Neutrophil (primary cell): Measurements from ENCODE around the gene BPIFB3.
"Not testable (repeated sequence)": the region's sequence is repeated elsewhere in the genome, so short reads cannot be mapped to it uniquely, and the experiment has no call there.

Experiments
- H3K27ac ChIP-seq: fragments of 200-600 bp; sonication (generic); 2 replicates; pipeline ENCODE4 v1.5.1; 2016; ENCODE audit warnings: mild to moderate bottlenecking, moderate library complexity
- H3K27me3 ChIP-seq: fragments of 200-600 bp; sonication (generic); 2 replicates; pipeline ENCODE4 v1.6.0; 2016; ENCODE audit warnings: mild to moderate bottlenecking
- H3K36me3 ChIP-seq: fragments of 200-600 bp; sonication (generic); 2 replicates; pipeline ENCODE4 v1.5.1; 2017
- H3K4me1 ChIP-seq, 2 experiments: fragments of 200-600 bp in 1 of 2; sonication (generic) in 1 of 2; 1 replicate in 1 of 2; 2 replicates in 1 of 2; pipeline versions ENCODE4 v1.5.1 to v1.6.1; 2013 to 2016; ENCODE audit warnings: low read depth in 1 of 2, low read length in 1 of 2, mild to moderate bottlenecking in 1 of 2, moderate library complexity in 1 of 2; ENCODE audit not compliant: control insufficient read depth in 1 of 2, insufficient read depth in 1 of 2
- H3K4me3 ChIP-seq, 2 experiments: fragments of 200-600 bp in 1 of 2; sonication (generic) in 1 of 2; 1 replicate in 1 of 2; 2 replicates in 1 of 2; pipeline ENCODE4 v1.5.1; 2013 to 2016; ENCODE audit warnings: low read depth in 1 of 2, low read length in 1 of 2, mild to moderate bottlenecking in 1 of 2, moderate library complexity in 1 of 2
- H3K9me3 ChIP-seq: fragments of 200-600 bp; sonication (generic); 2 replicates; pipeline ENCODE4 v1.5.1; 2016
- CTCF ChIP-seq: fragments of 200-600 bp; sonication (generic); IDR thresholded peaks from 2 replicates; pipeline ENCODE4 v1.5.1; 2016; ENCODE audit warnings: antibody characterized with exemption

Gene BPIFB3

GRCh38 chr20:33093582-33093981 lies 39.9 kb downstream of the BPIFB3 start:
- no peaks in the 10 kb centered on the region for H3K27me3 ChIP-seq
- no peak for TF ChIP-seq CTCF
- H3K4me1 ChIP-seq: no peaks in the 10 kb centered on the region
- H3K9me3 ChIP-seq: no peaks in the 10 kb centered on the region
- H3K27ac ChIP-seq: no peak overlapping the region
- no peak overlapping the region for H3K4me3 ChIP-seq
- H3K36me3 ChIP-seq: no peaks in the 10 kb centered on the region

- no peak overlapping the region for H3K4me3 ChIP-seq
- no peaks in the 10 kb centered on the region for H3K4me1 ChIP-seq
- H3K9me3 ChIP-seq: no peaks in the 10 kb centered on the region
- H3K27me3 ChIP-seq: no peaks in the 10 kb centered on the region
- no peak for TF ChIP-seq CTCF
- H3K36me3 ChIP-seq: no peaks in the 10 kb centered on the region
- H3K27ac ChIP-seq: no peak overlapping the region
Measured at GRCh38 chr20:33095249-33095648, 41.5 kb downstream of the BPIFB3 start.

- not testable (repeated sequence) for H3K9me3 ChIP-seq, H3K4me1 ChIP-seq, H3K4me3 ChIP-seq, H3K27me3 ChIP-seq, H3K27ac ChIP-seq, H3K36me3 ChIP-seq
Measured at GRCh38 chr20:33095902-33096584, 42.3 kb downstream of the BPIFB3 start.

GRCh38 chr20:33097001-33097400 lies 43.3 kb downstream of the BPIFB3 start:
- H3K4me3 ChIP-seq: no peak overlapping the region
- no peaks in the 10 kb centered on the region for H3K36me3 ChIP-seq
- no peaks in the 10 kb centered on the region for H3K9me3 ChIP-seq
- no peaks in the 10 kb centered on the region for H3K27me3 ChIP-seq
- TF ChIP-seq CTCF: no peak
- no peak overlapping the region for H3K27ac ChIP-seq
- H3K4me1 ChIP-seq: no peaks in the 10 kb centered on the region

GRCh38 chr20:33099843-33100538 lies 46.3 kb downstream of the BPIFB3 start:
- Histone ChIP-seq H3K9me3 (no peaks in the 10 kb centered on the region), H3K36me3 (no peaks in the 10 kb centered on the region), H3K27ac (no peak overlapping the region), H3K27me3 (no peaks in the 10 kb centered on the region), H3K4me3 (no peak overlapping the region), H3K4me1 (no peaks in the 10 kb centered on the region)
- no peak for TF ChIP-seq CTCF

- H3K27me3 ChIP-seq: no peaks in the 10 kb centered on the region
- H3K4me3 ChIP-seq: no peak overlapping the region
- H3K9me3 ChIP-seq: no peaks in the 10 kb centered on the region
- no peaks in the 10 kb centered on the region for H3K4me1 ChIP-seq
- H3K27ac ChIP-seq: no peak overlapping the region
- no peak for TF ChIP-seq CTCF
- H3K36me3 ChIP-seq: no peaks in the 10 kb centered on the region
Measured at GRCh38 chr20:33103556-33103955, 49.9 kb downstream of the BPIFB3 start.
